DMS 273 (cell line): ENCODE results near the gene ACSS1.

Experiments
- DNase-seq: peaks from one replicate; lab custom pipeline; 2025; ENCODE audit not compliant: unreplicated experiment; lab: John Stamatoyannopoulos, UW

ACSS1 gene

GRCh38 chr20:25032478-25033264, 25.3 kb downstream of the ACSS1 start:
- no peak for DNase-seq

- no peak for DNase-seq
These were observed 25.9 kb downstream of the ACSS1 start for GRCh38 chr20:25032065-25032477.

- no peak for DNase-seq
These were observed 26.7 kb downstream of the ACSS1 start for GRCh38 chr20:25031241-25031640.

- DNase-seq = no peak
These were observed 27.2 kb downstream of the ACSS1 start for GRCh38 chr20:25030649-25031207.

GRCh38 chr20:25030007-25030648, 27.8 kb downstream of the ACSS1 start:
- DNase-seq = no peak

- DNase-seq = no peak
These were observed 31.8 kb downstream of the ACSS1 start for GRCh38 chr20:25025986-25026605.

GRCh38 chr20:25025091-25025861, 32.7 kb downstream of the ACSS1 start:
- no peak for DNase-seq

- no peak for DNase-seq
These were observed 33.8 kb downstream of the ACSS1 start for GRCh38 chr20:25024171-25024570.

GRCh38 chr20:25023356-25023755, 34.6 kb downstream of the ACSS1 start:
- no peak for DNase-seq

- DNase-seq = no peak
These were observed 35.3 kb downstream of the ACSS1 start for GRCh38 chr20:25022680-25023079.

GRCh38 chr20:25021336-25021735, 36.6 kb downstream of the ACSS1 start:
- no peak for DNase-seq

GRCh38 chr20:25020901-25021301, 37.0 kb downstream of the ACSS1 start:
- DNase-seq = no peak

GRCh38 chr20:25020345-25020744, 37.6 kb downstream of the ACSS1 start:
- DNase-seq = no peak

GRCh38 chr20:25019381-25020155, 38.4 kb downstream of the ACSS1 start:
- DNase-seq = no peak

- no peak for DNase-seq
These were observed 39.1 kb downstream of the ACSS1 start for GRCh38 chr20:25018841-25019240.

- DNase-seq = no peak
These were observed 39.5 kb downstream of the ACSS1 start for GRCh38 chr20:25018425-25018824.

GRCh38 chr20:25017257-25017803, 40.6 kb downstream of the ACSS1 start:
- no peak for DNase-seq

- DNase-seq = no peak
These were observed 41.5 kb downstream of the ACSS1 start for GRCh38 chr20:25016471-25016870.

- DNase-seq = no peak
These were observed 42.0 kb downstream of the ACSS1 start for GRCh38 chr20:25015986-25016385.

GRCh38 chr20:25014816-25015215, 43.1 kb downstream of the ACSS1 start:
- DNase-seq = no peak
